MCF 10A (cell line): ENCODE measurements around the gene TAF4. TPM values are rescaled to one million over a fixed set of nuclear protein-coding genes. Genes with fewer than 3 reads are reported as not detected.
A peak's percentile ranks its signal among the peaks of the same experiment; 100 is the strongest.

Source experiments
- BruUV-seq: library from RNA; stranded (reverse); fragments of 400-500 nt; replicated peaks from 2 replicates; lab custom pipeline; 2021; lab: Mats Ljungman, UMichigan
- CTCF ChIA-PET: fragments of 300-600 bp; sonication (Branson Sonifier 250); formaldehyde crosslinking; extraction: SDS; loops from one replicate; lab custom pipeline; 2021; ENCODE audit warnings: antibody characterized with exemption, inconsistent platforms; lab: Yijun Ruan, JAX
- POLR2A ChIA-PET: fragments of 300-600, 350-650 bp; sonication (Branson Sonifier 250); formaldehyde crosslinking; extraction: SDS; loops from one replicate; lab custom pipeline; 2020; ENCODE audit warnings: antibody characterized with exemption, inconsistent platforms; lab: Yijun Ruan, JAX
- DNase-seq: peaks from one replicate; pipeline ENCODE4 v3.0.0-alpha.2; 2018; ENCODE audit not compliant: unreplicated experiment
- H3K27ac Mint-ChIP-seq: one replicate; pipeline ENCODE4 v1.8.0; 2022; ENCODE audit warnings: mild to moderate bottlenecking, low read depth, mixed read lengths; ENCODE audit not compliant: unreplicated experiment
- H3K27me3 Mint-ChIP-seq: one replicate; pipeline ENCODE4 v1.8.0; 2022; ENCODE audit warnings: mixed read lengths; ENCODE audit not compliant: insufficient read depth, unreplicated experiment
- H3K36me3 Mint-ChIP-seq: one replicate; pipeline ENCODE4 v1.8.0; 2022; ENCODE audit warnings: mild to moderate bottlenecking, moderate library complexity, mixed read lengths; ENCODE audit not compliant: insufficient read depth, unreplicated experiment
- H3K4me1 Mint-ChIP-seq: one replicate; pipeline ENCODE4 v1.8.0; 2022; ENCODE audit warnings: mixed read lengths; ENCODE audit not compliant: insufficient read depth, unreplicated experiment
- H3K4me3 Mint-ChIP-seq: one replicate; pipeline ENCODE4 v1.8.0; 2022; ENCODE audit warnings: mild to moderate bottlenecking, moderate library complexity, mixed read lengths; ENCODE audit not compliant: unreplicated experiment
- H3K9me3 Mint-ChIP-seq: one replicate; pipeline ENCODE4 v1.8.0; 2022; ENCODE audit warnings: mixed read lengths; ENCODE audit not compliant: unreplicated experiment
- CTCF ChIP-seq: fragments of 200-600 bp; IDR thresholded peaks from one replicate; pipeline ENCODE4 v1.8.0; 2022; ENCODE audit warnings: antibody characterized with exemption, mild to moderate bottlenecking; ENCODE audit not compliant: unreplicated experiment
- intact Hi-C: fragments of 100-400 bp; cut with micrococcal nuclease; formaldehyde crosslinking; loops from 2 replicates; pipeline ENCODE4 v1.14.1; 2022
- microRNA-seq: library from miRNA; unstranded; fragments of <30 nt; microRNA quantifications from one replicate; pipeline ENCODE4 v1.2.0, GENCODE V29; 2022
- total RNA-seq: library from RNA; stranded (reverse); gene quantifications from 2 replicates; pipeline ENCODE4 v1.2.3, GENCODE V29; 2022

Gene TAF4
- total RNA-seq, 1 experiment from 2014 or later: 15.9 TPM

- Mint-ChIP-seq H3K36me3 (no peaks in the 10 kb centered on the region), H3K27ac (no peak overlapping the region), H3K27me3 (no peaks in the 10 kb centered on the region), H3K4me1 (peaks cover 9% of the 10 kb centered on the region), H3K4me3 (no peak overlapping the region), H3K9me3 (no peaks in the 10 kb centered on the region)
- intact Hi-C loops: no loop called here
- TF ChIP-seq CTCF: no peak
- CTCF ChIA-PET: interaction anchor here (0.6 kb wide), 3 partner anchors 19 to 1046 kb away, joined by 3 to 4 read pairs (median 4); no protein-coding TSS in a partner anchor
- DNase-seq: no peak
- BruUV-seq: no TSS peak
- POLR2A ChIA-PET: interaction anchor here (0.5 to 1.1 kb wide), 2 partner anchors 9 to 36 kb away, joined by 3 read pairs; no protein-coding TSS in a partner anchor
Measured at GRCh38 chr20:61926253-61926613, 139.4 kb downstream of the TAF4 start.

- Mint-ChIP-seq H3K9me3 (no peaks in the 10 kb centered on the region), H3K36me3 (no peaks in the 10 kb centered on the region), H3K4me3 (peak overlapping the region; percentile 41), H3K4me1 (peaks cover 9% of the 10 kb centered on the region), H3K27ac (no peak overlapping the region), H3K27me3 (no peaks in the 10 kb centered on the region)
- no TSS peak for BruUV-seq
- intact Hi-C loops: no loop called here
- DNase-seq: peak; percentile 72
- POLR2A ChIA-PET: interaction anchor here (1.1 kb wide), 1 partner anchor 9 kb away, joined by 3 read pairs; no protein-coding TSS in a partner anchor
- CTCF ChIA-PET: interaction anchor here (0.6 kb wide), 3 partner anchors 168 to 1047 kb away, joined by 3 to 4 read pairs (median 4); no protein-coding TSS in a partner anchor
- no peak for TF ChIP-seq CTCF
Measured at GRCh38 chr20:61925555-61926252, 140.0 kb downstream of the TAF4 start.

DNA sequence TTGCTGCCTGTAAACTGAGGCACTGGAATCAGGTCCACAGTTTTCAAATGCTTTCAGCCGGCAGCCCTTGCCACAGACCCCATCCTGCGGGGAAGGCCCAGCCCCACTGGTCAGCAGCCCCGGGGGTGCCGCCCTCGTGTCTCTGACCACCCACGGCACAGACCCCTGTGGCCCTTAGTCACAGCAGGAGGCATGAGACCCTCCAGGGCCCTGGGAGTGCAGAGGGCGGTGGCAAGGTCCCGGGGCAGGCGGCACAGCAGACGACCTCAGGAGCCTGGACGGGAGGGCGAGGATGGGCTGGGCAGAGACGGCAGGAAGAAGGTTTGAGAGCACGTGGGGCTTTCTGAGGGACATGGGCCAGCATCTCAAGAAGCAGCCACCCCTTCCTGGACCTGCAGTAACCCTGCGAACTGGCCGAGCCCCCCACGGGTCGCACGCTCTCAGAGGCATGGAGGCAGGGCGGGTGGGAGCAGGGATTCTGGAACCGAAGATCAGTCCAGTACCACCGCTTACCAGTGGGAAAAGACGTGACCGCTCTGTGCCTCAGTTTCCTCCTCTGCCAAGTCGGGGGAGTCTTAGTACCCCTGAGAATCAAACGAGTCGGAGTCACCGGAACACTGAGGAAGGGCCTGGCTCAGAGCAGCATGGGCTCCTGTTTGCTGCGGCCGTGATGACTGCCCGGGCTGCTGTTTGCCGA lies 140.7 kb downstream of the TAF4 start:
- no peak for TF ChIP-seq CTCF
- intact Hi-C loops: no loop called here
- no peaks in the 10 kb centered on the region for H3K9me3 Mint-ChIP-seq
- no TSS peak for BruUV-seq
- no peak for DNase-seq
- H3K27me3 Mint-ChIP-seq: no peaks in the 10 kb centered on the region
- no peaks in the 10 kb centered on the region for H3K36me3 Mint-ChIP-seq
- peak overlapping the region; percentile 41 for H3K4me3 Mint-ChIP-seq
- peaks cover 9% of the 10 kb centered on the region for H3K4me1 Mint-ChIP-seq
- H3K27ac Mint-ChIP-seq: no peak overlapping the region
- ChIA-PET CTCF (interaction anchor here (0.6 kb wide), 1 partner anchor 753 kb away, joined by 4 read pairs; no protein-coding TSS in a partner anchor), POLR2A (interaction anchor here (1.1 kb wide), 1 partner anchor 8 kb away, joined by 3 read pairs; no protein-coding TSS in a partner anchor)

Small RNA genes lying within 50 kb of the gene (microRNA-seq; reads per million reads assigned to microRNA genes)
- gene MIR1257 (not detected), gene MIR3195 (not detected)

Other genes starting within 250 kb of the TAF4 start
- 33.3 and 35.1 TPM in 2 replicates for gene LSM14B, start 56.6 kb upstream of the TAF4 start, total RNA-seq
- 362 and 419 TPM in 2 replicates for gene PSMA7, start 77.5 kb upstream of the TAF4 start, total RNA-seq
- 16.1 and 17.9 TPM in 2 replicates for gene SS18L1, start 77.9 kb upstream of the TAF4 start, total RNA-seq
- gene MTG2, start 117.1 kb upstream of the TAF4 start, total RNA-seq: 46.9 and 61.0 TPM in 2 replicates
- not detected in 2 replicates for gene HRH3, start 154.4 kb upstream of the TAF4 start, total RNA-seq
- 38.8 and 51.9 TPM in 2 replicates for gene OSBPL2, start 172.6 kb upstream of the TAF4 start, total RNA-seq
- gene ADRM1, start 237.1 kb upstream of the TAF4 start, total RNA-seq: 98.0 and 127 TPM in 2 replicates